KMS-11 (cell line): ENCODE results near the gene CCAR1.

ENCODE experiments used
- H2AFZ ChIP-seq: fragments of 200-600 bp; sonication (generic); 2 replicates; pipeline ENCODE4 v1.6.1; 2016; ENCODE audit warnings: antibody characterized with exemption, mixed run types, low read depth
- H3K27ac ChIP-seq: fragments of 200-600 bp; sonication (generic); 2 replicates; pipeline ENCODE4 v1.6.1; 2016; ENCODE audit warnings: mild to moderate bottlenecking, mixed run types
- H3K27me3 ChIP-seq: fragments of 200-600 bp; sonication (generic); 2 replicates; pipeline ENCODE4 v1.6.1; 2017; ENCODE audit warnings: mild to moderate bottlenecking, low read depth, mixed run types, moderate library complexity; ENCODE audit not compliant: insufficient read depth
- H3K36me3 ChIP-seq: fragments of 200-600 bp; sonication (generic); 2 replicates; pipeline ENCODE4 v1.6.1; 2017; ENCODE audit warnings: mild to moderate bottlenecking, mixed run types; ENCODE audit not compliant: insufficient read depth
- H3K4me1 ChIP-seq: fragments of 200-600 bp; sonication (generic); 2 replicates; pipeline ENCODE4 v1.6.1; 2016; ENCODE audit warnings: mild to moderate bottlenecking, low read depth, mixed run types; ENCODE audit not compliant: poor library complexity, severe bottlenecking
- H3K4me2 ChIP-seq: fragments of 200-600 bp; sonication (generic); 2 replicates; pipeline ENCODE4 v1.7.0; 2016; ENCODE audit warnings: mild to moderate bottlenecking, mixed run types
- H3K4me3 ChIP-seq: fragments of 200-600 bp; sonication (generic); IDR thresholded peaks from 2 replicates; pipeline ENCODE4 v1.6.1; 2017; ENCODE audit warnings: low read depth, low read length, mixed read lengths; ENCODE audit not compliant: insufficient read depth
- H3K79me2 ChIP-seq: fragments of 200-600 bp; sonication (generic); 2 replicates; pipeline ENCODE4 v1.6.1; 2016; ENCODE audit warnings: low read depth, mixed run types; ENCODE audit not compliant: insufficient read depth
- H3K9ac ChIP-seq: fragments of 200-600 bp; sonication (generic); 2 replicates; pipeline ENCODE4 v1.6.1; 2016; ENCODE audit warnings: mild to moderate bottlenecking, mixed run types
- H4K20me1 ChIP-seq: fragments of 200-600 bp; sonication (generic); 2 replicates; pipeline ENCODE4 v1.6.1; 2016; ENCODE audit warnings: mild to moderate bottlenecking, mixed run types; ENCODE audit not compliant: insufficient read depth
- CTCF ChIP-seq: fragments of 200-600 bp; sonication (generic); conservative IDR thresholded peaks from 2 replicates; pipeline ENCODE4 v1.6.1; 2017; ENCODE audit warnings: low read depth, mild to moderate bottlenecking, antibody characterized with exemption, low read length, moderate library complexity, mixed read lengths

CCAR1 gene

DNA sequence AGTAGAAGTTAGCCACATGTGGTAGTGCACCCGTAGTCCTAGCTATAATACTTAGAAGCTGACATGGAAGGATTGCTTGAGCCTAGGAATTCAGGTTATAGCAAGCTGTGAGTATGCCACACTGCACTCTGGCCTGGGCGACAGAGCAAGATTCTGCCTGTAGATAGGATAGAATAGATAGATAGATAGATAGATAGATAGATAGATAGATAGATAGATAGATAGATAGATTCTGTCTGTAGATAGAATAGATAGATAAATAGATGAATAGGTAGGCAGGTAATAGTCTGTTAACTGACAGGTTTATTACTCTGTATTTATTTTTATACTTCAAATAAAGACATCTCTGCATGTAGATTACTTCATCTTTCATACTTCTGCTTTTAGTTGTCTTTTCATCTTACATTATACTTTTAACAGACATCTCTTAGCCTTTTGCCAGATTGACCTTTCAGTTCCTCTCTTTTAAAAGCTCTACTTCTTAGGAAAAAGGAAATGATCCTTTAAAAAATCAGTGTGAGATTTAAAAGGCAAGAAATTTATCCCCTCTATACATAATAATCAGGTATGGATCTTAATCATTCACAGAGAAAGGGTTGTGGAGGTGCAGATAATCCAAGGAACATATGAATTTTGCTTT lies 31.8 kb downstream of the CCAR1 start:
- Histone ChIP-seq H4K20me1 (no peaks in the 10 kb centered on the region), H3K4me2 (no peak overlapping the region), H3K36me3 (peaks cover 17% of the 10 kb centered on the region), H3K4me1 (no peaks in the 10 kb centered on the region), H3K27ac (no peak overlapping the region), H3K9ac (no peak overlapping the region), H3K27me3 (no peaks in the 10 kb centered on the region), H3K4me3 (no peak overlapping the region), H2AFZ (no peak overlapping the region), H3K79me2 (no peaks in the 10 kb centered on the region)
- no peak for TF ChIP-seq CTCF

DNA sequence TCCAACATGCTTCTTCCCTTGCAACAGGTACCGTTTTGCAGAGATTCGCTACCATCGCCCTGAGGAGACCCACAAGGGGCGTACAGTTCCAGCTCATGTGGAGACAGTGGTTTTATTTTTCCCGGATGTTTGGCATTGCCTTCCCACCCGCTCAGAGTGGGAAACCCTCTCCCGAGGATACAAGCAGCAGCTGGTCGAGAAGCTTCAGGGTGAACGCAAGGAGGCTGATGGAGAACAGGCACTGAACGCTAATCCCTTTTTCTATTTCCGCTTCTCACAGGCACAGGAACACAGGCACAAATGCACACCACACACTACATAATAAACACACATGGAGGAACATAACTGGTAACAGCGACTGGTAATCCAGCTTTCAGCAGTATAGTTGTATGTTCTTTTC lies 35.2 kb downstream of the CCAR1 start:
- Histone ChIP-seq H2AFZ (no peak overlapping the region), H3K36me3 (peaks cover 17% of the 10 kb centered on the region), H3K4me1 (no peaks in the 10 kb centered on the region), H3K27me3 (no peaks in the 10 kb centered on the region), H3K79me2 (no peaks in the 10 kb centered on the region), H3K27ac (no peak overlapping the region), H3K9ac (no peak overlapping the region), H4K20me1 (no peaks in the 10 kb centered on the region), H3K4me3 (no peak overlapping the region), H3K4me2 (no peak overlapping the region)
- no peak for TF ChIP-seq CTCF

DNA sequence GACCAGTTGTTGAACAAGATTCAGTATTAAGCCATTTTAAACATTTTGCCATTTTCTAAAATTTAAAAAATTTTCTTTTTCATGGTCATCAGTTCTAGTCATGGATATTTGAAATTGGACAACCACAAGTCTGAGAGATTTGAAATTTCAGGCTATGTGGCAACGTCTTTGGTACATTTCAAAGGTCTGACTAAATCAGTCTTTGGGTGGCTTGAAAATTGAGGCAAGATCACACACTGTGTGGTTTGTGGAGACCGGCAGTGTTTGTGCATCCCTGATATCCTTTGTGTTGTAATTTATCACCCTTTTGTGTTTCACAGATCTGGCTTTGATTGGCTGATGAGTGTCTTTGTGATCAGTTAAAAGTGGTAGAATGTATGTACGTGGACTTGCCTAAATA lies 35.7 kb downstream of the CCAR1 start:
- no peak for TF ChIP-seq CTCF
- no peak overlapping the region for H2AFZ ChIP-seq
- H3K36me3 ChIP-seq, result peaks cover 17% of the 10 kb centered on the region
- no peaks in the 10 kb centered on the region for H3K4me1 ChIP-seq
- H3K79me2 ChIP-seq, result no peaks in the 10 kb centered on the region
- H3K27me3 ChIP-seq, result no peaks in the 10 kb centered on the region
- no peak overlapping the region for H3K9ac ChIP-seq
- no peak overlapping the region for H3K4me2 ChIP-seq
- H3K4me3 ChIP-seq, result no peak overlapping the region
- H4K20me1 ChIP-seq, result no peaks in the 10 kb centered on the region
- no peak overlapping the region for H3K27ac ChIP-seq

DNA sequence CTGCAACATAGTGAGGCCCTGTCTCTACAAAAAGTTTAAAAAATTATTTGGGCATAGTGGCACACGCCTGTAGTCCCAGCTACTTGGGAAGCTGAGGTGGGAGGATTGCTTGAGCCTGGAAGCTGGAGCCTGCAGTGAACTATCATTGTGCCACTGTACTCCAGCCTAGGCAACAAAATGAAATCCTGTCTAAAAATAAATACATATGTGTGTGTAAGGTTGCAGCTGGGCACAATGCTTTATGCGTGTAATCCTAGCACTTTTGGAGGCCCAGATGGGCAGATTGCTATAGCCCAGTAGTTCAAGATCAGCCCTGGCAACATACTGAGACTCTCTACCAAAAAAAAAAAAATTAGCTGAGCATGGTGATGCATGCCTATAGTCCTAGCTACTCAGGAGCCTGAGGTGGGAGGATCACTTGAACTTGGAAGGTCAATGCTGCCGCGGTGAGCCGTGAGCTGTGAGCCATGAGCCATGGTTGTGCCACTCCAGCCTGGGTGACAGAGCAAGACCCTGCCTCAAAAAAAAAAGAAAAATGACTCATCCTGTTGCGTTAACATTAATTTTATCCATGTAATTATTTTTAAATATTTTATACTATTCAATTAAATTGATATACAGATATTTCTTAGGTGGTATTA lies 38.3 kb downstream of the CCAR1 start:
- H4K20me1 ChIP-seq, result no peaks in the 10 kb centered on the region
- H3K9ac ChIP-seq, result no peak overlapping the region
- no peak overlapping the region for H3K4me2 ChIP-seq
- H3K27me3 ChIP-seq, result no peaks in the 10 kb centered on the region
- H3K27ac ChIP-seq, result no peak overlapping the region
- H3K36me3 ChIP-seq, result peaks cover 17% of the 10 kb centered on the region
- H3K4me1 ChIP-seq, result no peaks in the 10 kb centered on the region
- H3K4me3 ChIP-seq, result no peak overlapping the region
- TF ChIP-seq CTCF, result no peak
- H2AFZ ChIP-seq, result no peak overlapping the region
- H3K79me2 ChIP-seq, result no peaks in the 10 kb centered on the region; the same call in 1 of the 2 replicates
